ENCODE measurements around the gene CSNK1E.

The CSNK1E gene

DNA sequence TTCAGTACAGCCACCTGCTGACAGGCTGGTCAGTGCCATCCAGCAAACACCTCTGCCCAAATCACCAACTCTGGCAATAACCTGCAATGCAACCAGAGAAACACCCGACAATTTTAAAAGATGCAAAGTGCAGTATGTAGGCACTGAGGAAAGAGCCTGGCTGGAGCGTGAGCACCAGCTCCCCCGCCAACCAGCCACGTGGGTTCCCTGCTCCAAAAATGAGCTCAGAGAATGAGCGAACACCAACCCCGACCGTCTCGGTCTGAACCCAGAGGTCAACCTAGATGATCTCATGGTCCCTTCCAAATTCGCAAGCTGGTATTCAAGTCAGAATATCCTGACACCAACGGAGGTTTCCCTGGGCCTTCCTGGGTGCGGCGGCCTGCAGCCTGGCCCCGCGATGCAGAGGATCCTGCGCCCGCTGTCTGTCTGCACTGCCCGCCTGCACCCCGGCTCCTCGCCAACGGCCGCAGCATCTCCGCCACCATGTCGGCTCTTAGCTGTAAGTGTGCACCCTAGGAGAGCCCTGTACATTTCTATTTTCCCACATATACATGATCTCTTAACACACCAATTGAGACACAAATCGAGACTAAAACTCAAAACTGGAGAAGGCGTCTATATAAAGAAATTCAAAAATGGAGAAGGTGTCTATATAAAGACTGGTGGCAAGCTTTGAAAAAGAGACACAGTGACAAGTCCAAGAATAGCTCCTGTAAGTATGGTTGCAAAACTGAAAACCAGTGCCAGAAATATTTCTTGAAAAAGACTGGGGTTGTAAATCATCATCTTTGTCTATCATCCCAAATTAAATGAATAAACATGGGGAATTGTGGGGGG is 67.2 kb downstream of the CSNK1E start:
- DNase-seq (ENCODE audit: low read depth in 2 of 2), result no peak

DNA sequence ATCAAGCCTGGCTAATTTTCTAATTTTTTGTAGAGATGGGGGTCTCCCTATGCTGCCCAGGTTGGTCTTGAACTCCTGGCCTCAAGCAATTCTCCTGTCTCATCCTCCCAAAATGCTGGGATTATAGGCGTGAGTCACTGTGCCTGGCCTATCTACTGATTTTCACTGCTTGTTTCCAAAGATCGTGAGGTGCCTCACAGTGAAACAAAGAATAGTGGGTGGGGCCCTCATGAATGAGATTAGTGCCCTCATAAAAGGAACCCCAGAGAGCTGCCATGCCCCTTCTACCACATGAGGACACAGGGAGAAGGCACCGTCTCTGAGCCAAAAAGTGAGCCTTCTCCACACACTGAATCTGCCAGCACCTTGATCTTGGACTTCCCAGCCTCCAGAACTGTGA is 67.9 kb downstream of the CSNK1E start:
- no peak for DNase-seq (ENCODE audit: low read depth in 2 of 2)

DNA sequence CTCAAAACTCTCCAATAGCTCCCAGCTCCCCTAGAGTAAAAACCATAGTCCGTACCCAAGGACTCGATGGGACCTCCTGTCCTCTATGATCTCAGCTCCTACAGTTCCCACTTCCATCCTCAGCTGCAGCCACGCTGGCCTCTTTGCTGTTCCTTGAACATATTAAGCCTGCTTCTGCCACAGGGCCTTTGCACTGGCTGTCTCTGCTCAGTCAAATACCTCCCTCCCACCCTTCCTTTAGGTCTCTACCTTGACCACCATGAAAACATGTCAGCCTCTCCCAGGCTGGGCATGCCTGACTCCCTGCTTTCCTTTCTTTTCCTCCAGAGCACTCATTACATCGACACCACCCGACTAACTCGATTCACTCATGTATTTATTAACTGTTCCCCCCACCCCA is 69.0 kb downstream of the CSNK1E start:
- DNase-seq (ENCODE audit: low read depth in 2 of 2), result no peak

DNA sequence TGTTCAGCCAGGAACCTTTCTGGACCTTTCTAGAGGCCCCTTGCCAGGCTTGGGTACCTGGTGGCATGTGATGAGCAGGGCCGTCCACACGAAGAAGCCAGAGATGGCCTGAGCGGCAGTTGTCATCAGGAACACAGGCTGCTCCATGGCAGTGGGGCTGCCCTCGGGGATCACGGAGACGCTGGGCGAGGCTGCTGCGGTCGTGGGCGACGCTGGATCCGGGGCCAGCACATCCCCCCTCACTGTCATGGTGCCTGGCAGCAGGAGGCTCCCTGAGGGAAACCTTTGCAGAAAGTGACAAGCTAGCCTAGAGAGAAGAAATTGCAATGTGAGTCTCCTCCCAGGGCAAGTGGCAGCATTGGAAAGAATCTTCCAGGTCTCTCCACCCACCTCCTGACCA is 69.5 kb downstream of the CSNK1E start:
- DNase-seq (ENCODE audit: low read depth in 2 of 2), result no peak

DNA sequence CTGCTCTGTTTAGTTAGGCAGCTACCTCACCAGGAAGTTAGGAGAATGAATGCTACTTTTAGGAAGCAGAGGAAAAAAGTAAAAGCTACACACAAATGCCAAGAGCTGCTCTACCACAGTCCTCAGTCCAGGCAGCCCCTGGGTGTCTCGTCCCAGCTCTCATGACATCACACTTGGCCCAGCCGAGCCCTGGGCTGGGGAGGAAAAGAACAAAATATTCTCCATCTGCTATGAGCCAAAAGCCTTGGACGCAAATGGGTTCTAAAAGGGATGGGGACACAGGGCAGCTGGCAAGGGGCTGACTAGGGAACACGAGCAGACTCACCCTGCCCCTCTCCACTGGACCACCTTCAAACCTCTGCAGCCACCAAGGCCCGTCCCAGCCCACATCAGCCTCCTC is 70.5 kb downstream of the CSNK1E start:
- no peak for DNase-seq (ENCODE audit: low read depth in 2 of 2)

DNA sequence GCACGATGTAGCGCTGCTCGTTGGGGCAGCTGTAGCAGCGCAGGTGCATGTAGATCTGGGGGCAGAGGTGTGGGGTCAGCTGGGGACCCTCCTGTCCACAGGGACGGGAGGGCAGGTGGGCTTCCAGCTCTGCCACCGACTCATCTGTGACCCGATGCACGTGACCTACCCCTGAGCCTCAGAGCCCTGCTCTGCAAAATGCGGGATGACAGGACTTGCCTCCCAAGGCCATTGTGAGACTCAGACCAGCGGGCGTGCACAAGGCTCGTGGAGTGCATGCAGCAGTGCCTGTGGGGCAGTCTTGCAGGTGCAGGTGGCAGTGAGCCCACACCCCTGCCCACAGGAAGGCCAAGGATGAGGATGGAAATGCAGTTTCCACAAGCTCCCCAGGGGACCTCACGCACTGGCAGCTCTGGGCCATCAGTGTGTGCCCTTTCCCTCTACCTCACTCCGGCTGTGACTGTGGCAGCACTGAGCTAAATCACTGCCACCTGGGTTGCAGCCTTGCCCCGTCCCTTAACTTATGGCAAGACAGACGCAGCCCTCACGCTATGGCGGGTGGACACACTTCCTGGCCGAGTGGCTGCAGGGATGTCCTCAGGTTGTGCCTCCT is 71.1 kb downstream of the CSNK1E start:
- DNase-seq (ENCODE audit: low read depth in 2 of 2), result no peak

DNA sequence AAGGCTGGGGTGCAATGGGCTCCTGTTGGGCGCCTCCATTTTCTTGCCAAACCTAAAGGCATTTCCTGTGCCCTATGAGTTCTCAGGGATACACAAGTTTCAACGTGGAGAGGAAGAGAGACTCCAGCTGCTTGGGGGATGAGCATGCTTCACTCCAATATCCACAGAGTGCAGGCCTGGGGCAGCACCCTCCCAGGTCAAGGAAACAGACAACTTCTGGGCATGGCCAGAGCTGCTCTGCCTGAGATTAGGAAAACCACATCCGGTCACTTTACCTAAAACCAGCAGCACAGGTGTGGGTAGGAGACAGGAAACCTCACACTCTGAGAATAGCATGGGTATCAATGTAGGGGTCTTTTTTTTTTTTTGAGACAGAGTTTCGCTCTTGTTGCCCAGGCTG is 73.1 kb downstream of the CSNK1E start:
- DNase-seq (ENCODE audit: low read depth in 2 of 2), result no peak

DNA sequence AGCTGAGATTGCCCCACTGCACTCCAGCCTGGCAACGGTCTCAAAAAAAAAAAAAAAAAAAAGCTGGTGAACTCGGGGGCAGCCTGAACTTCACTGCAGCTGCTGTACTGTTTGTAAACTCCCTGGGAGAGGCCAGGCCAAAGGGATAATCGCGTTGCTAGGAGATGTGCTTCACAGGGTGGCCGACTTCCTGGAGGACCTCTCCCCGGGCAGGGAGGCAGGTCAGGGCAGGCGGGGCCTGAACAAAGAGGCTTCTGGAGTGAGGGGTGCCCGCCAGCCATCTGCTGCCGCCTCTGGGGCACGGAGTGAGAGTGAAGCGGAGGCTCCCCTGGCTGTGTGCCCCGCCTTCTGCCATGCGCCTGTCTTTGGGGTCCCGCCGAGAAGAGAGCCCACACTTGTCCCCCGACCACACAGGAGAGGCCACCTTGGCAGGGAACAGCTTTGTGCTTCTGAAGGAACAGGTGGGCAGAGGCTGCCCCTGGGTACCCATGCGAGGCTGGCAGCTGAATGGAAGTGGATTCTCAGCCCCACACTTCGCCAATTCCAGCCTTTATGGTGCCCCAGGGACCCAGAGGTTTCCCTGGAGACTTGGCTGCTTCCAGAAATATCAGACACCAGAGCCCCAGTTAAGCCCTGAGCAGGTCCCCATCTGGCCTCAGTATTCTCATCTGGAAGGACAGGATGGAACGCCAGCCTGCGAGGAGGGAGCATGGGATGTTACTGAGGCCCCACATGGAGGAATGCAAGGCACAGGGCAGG is 74.0 kb downstream of the CSNK1E start:
- DNase-seq (ENCODE audit: low read depth in 2 of 2), result no peak

DNA sequence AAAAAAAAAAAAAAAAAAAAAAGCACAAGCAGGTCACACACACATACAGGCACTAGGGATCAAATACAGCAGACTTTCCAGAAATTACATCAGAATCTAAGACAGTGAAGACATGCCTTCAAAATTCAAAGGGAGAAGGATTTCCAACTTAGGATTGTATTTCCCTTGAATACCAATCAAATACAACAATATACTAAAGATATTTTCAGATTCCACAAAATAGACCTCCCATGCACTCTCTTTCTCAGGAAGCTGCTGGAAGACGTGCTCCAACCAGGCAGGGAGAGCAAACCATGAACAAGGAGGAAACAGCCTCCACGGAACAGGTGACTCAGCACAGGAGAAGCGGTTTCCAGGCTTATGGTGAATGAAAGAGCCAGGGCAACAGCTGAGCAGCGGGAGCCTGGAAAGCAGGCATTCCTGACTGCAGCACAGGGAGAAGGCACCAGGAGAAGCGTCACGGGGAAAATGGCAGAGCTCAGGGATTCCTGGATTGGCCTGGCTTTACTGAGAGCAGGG is 76.4 kb downstream of the CSNK1E start:
- no peak for DNase-seq (ENCODE audit: low read depth in 2 of 2)

Measured in stimulated activated CD4-positive, alpha-beta T cell treated with anti-CD3 and anti-CD28 coated beads, Interleukin-1b, Interleukin-23, amount 100 ng/mL, for 4 hours (primary cell).